K562 (cell line): ENCODE data around the gene TIMM17A. TPM values are rescaled to one million over a fixed set of nuclear protein-coding genes. Genes with fewer than 3 reads are reported as not detected.
A peak's percentile ranks its signal among the peaks of the same experiment; 100 is the strongest.

Experiments used
- ARID1B ChIP-seq: fragments of 450-650 bp; IDR thresholded peaks from 2 replicates; pipeline ENCODE4 v1.6.1; 2016; ENCODE audit warnings: antibody characterized with exemption, mild to moderate bottlenecking, inconsistent platforms
- BCOR ChIP-seq: fragments of 450-650 bp; IDR thresholded peaks from 2 replicates; pipeline ENCODE4 v1.6.1; 2016
- CHD4 ChIP-seq: fragments of 200-600 bp; sonication (generic); IDR thresholded peaks from 3 replicates; pipeline ENCODE4 v1.6.1; 2012; ENCODE audit warnings: low read depth, mild to moderate bottlenecking, mixed read lengths, low read length, inconsistent platforms; ENCODE audit not compliant: insufficient read depth, insufficient replicate concordance, poor library complexity, severe bottlenecking
- IFI16 ChIP-seq: fragments of 250-450 bp; sonication (Bioruptor Pico); IDR thresholded peaks from 2 replicates; pipeline ENCODE4 v2.1.2; 2022; ENCODE audit warnings: mild to moderate bottlenecking, inconsistent platforms
- MAZ ChIP-seq, 2 experiments: fragments of 450-650 bp in 1 of 2; sonication (generic) in 1 of 2; formaldehyde crosslinking; IDR thresholded peaks in 1 of 2; conservative IDR thresholded peaks in 1 of 2; 2 replicates each; pipeline versions ENCODE4 v1.4.0 to v1.5.0; 2020; ENCODE audit warnings: mild to moderate bottlenecking in 1 of 2, missing genetic modification reagents in 1 of 2
- MTA1 ChIP-seq: fragments of 450-650 bp; IDR thresholded peaks from 2 replicates; pipeline ENCODE4 v1.6.1; 2017; ENCODE audit warnings: borderline replicate concordance
- SMAD1 ChIP-seq: fragments of 150-350 bp; IDR thresholded peaks from 2 replicates; pipeline ENCODE4 v1.6.1; 2014; ENCODE audit warnings: low read length, low read depth; ENCODE audit not compliant: partially characterized antibody
- SNIP1 ChIP-seq: fragments of 450-650 bp; IDR thresholded peaks from 2 replicates; pipeline ENCODE4 v1.7.1; 2017; ENCODE audit warnings: low read depth, mild to moderate bottlenecking
- TAF9B ChIP-seq: fragments of 450-650 bp; IDR thresholded peaks from 2 replicates; pipeline ENCODE4 v1.6.1; 2018; ENCODE audit warnings: mild to moderate bottlenecking; ENCODE audit not compliant: partially characterized antibody
- TCF7 ChIP-seq: sonication (generic); IDR thresholded peaks from 2 replicates; pipeline ENCODE4 v1.6.1; 2016; ENCODE audit warnings: antibody characterized with exemption, borderline replicate concordance
- TRIM24 ChIP-seq, 2 experiments: fragments of 450-650 bp; IDR thresholded peaks; 2 replicates each; pipeline ENCODE4 v1.6.1; 2016
- ZNF583 ChIP-seq: fragments of 250-450 bp; sonication (Bioruptor Pico); IDR thresholded peaks from 2 replicates; pipeline ENCODE4 v1.4.0; 2020
- polyA plus RNA-seq, 8 experiments: library from polyadenylated mRNA; depleted of rRNA in 4 of 8; stranded (reverse) in 5 of 8; unstranded in 3 of 8; fragments of >200 nt; fragmentation: Nextera tagmentation in 2 of 8; fragmentation: Illumina TruSeq in 1 of 8; extraction: Ambion mirVana in 2 of 8; extraction: Trizol in 1 of 8; gene quantifications; 2 replicates each; pipeline versions ENCODE4 v1.2.1 to v1.2.3, GENCODE V29; 2011 to 2014; ENCODE audit warnings: inconsistent platforms in 1 of 8, missing spikeins in 1 of 8
- total RNA-seq, 7 experiments: library from RNA; depleted of rRNA in 6 of 7; stranded (reverse); fragments of >200 nt in 6 of 7; fragmentation: Illumina TruSeq in 2 of 7; extraction: Trizol in 2 of 7; gene quantifications; 2 replicates each; pipeline versions ENCODE4 v1.2.1 to v1.2.3, GENCODE V29; 2011 to 2021; ENCODE audit warnings: low replicate concordance in 1 of 7
- TF ChIP-seq, protein P1 (sequence below): fragments of 450-650 bp; IDR thresholded peaks from 2 replicates; pipeline ENCODE4 v1.7.0; 2016; ENCODE audit warnings: borderline replicate concordance
- TF ChIP-seq, protein P2 (sequence below), 2 experiments: fragments of 450-650 bp; conservative IDR thresholded peaks; 2 replicates each; pipeline ENCODE4 v1.6.1; 2017; ENCODE audit warnings: mild to moderate bottlenecking in 2 of 2, moderate library complexity in 2 of 2
- TF ChIP-seq, protein P3 (sequence below): fragments of 250-450 bp; sonication (Bioruptor Pico); IDR thresholded peaks from 2 replicates; pipeline ENCODE4 v1.9.0; 2021; ENCODE audit warnings: mild to moderate bottlenecking, inconsistent platforms
- TF ChIP-seq, protein P4 (sequence below): sonication (generic); formaldehyde crosslinking; IDR thresholded peaks from 2 replicates; pipeline ENCODE4 v1.8.1; 2023; ENCODE audit warnings: mild to moderate bottlenecking, missing genetic modification reagents
- TF ChIP-seq, protein P5 (sequence below): sonication (generic); formaldehyde crosslinking; IDR thresholded peaks from 2 replicates; pipeline ENCODE4 v1.8.0; 2022; ENCODE audit warnings: mild to moderate bottlenecking, missing genetic modification reagents, borderline replicate concordance

TIMM17A gene
- total and polyA plus RNA-seq, 9 of the 15 experiments (the other 6 are each of a cell fraction or from before 2014, with no cell fraction given): 116 to 744 (median 180) TPM

DNA sequence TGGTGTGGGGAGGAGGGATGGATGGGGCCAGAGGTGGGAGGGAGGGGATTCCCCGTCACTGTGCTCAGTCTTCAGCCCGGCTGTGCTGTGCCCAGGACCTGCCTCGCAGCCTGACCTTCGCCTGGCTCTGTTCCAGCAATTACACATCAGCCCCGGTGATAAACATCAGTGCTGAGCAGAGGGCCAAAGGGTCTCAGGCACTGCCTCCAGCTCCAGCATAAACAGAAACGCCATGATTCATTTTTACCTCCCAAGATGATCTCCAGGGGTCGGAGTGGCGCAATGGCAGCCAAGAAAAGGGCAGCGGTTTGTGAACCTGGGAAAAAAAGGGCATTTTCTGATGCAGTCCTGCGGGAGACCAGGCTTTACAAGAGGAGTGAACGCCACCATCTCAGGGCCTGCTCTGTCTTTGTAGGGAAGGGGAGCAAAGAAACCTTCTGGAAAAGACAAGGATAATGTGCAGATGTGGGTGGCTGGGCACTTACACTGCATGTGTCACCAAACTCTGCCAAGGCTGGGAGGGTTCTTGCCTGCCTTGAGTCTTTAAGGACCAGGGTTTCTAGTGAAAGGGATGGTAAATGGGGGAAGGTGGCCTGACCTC is 38.6 kb upstream of the TIMM17A start (continued):
- TF ChIP-seq, protein P1, sequence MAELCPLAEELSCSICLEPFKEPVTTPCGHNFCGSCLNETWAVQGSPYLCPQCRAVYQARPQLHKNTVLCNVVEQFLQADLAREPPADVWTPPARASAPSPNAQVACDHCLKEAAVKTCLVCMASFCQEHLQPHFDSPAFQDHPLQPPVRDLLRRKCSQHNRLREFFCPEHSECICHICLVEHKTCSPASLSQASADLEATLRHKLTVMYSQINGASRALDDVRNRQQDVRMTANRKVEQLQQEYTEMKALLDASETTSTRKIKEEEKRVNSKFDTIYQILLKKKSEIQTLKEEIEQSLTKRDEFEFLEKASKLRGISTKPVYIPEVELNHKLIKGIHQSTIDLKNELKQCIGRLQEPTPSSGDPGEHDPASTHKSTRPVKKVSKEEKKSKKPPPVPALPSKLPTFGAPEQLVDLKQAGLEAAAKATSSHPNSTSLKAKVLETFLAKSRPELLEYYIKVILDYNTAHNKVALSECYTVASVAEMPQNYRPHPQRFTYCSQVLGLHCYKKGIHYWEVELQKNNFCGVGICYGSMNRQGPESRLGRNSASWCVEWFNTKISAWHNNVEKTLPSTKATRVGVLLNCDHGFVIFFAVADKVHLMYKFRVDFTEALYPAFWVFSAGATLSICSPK: no peak
- no peak for TF ChIP-seq CHD4
- TF ChIP-seq TAF9B: no peak
- no peak for TF ChIP-seq IFI16
- TF ChIP-seq, protein P2, sequence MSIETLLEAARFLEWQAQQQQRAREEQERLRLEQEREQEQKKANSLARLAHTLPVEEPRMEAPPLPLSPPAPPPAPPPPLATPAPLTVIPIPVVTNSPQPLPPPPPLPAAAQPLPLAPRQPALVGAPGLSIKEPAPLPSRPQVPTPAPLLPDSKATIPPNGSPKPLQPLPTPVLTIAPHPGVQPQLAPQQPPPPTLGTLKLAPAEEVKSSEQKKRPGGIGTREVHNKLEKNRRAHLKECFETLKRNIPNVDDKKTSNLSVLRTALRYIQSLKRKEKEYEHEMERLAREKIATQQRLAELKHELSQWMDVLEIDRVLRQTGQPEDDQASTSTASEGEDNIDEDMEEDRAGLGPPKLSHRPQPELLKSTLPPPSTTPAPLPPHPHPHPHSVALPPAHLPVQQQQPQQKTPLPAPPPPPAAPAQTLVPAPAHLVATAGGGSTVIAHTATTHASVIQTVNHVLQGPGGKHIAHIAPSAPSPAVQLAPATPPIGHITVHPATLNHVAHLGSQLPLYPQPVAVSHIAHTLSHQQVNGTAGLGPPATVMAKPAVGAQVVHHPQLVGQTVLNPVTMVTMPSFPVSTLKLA (conservative IDR thresholded peaks at IDR 0.05): no peak
- TF ChIP-seq, protein P3, sequence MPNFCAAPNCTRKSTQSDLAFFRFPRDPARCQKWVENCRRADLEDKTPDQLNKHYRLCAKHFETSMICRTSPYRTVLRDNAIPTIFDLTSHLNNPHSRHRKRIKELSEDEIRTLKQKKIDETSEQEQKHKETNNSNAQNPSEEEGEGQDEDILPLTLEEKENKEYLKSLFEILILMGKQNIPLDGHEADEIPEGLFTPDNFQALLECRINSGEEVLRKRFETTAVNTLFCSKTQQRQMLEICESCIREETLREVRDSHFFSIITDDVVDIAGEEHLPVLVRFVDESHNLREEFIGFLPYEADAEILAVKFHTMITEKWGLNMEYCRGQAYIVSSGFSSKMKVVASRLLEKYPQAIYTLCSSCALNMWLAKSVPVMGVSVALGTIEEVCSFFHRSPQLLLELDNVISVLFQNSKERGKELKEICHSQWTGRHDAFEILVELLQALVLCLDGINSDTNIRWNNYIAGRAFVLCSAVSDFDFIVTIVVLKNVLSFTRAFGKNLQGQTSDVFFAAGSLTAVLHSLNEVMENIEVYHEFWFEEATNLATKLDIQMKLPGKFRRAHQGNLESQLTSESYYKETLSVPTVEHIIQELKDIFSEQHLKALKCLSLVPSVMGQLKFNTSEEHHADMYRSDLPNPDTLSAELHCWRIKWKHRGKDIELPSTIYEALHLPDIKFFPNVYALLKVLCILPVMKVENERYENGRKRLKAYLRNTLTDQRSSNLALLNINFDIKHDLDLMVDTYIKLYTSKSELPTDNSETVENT (CRISPR knock-in tag): no peak
- TF ChIP-seq BCOR: peak; percentile 30; the same call in 1 of the 2 replicates
- TF ChIP-seq ZNF583: peak; percentile 39; the same call in 1 of the 2 replicates
- TF ChIP-seq MTA1: peak; percentile 75; the same call in 1 of the 2 replicates
- TF ChIP-seq TCF7: no peak
- TF ChIP-seq, protein P4, sequence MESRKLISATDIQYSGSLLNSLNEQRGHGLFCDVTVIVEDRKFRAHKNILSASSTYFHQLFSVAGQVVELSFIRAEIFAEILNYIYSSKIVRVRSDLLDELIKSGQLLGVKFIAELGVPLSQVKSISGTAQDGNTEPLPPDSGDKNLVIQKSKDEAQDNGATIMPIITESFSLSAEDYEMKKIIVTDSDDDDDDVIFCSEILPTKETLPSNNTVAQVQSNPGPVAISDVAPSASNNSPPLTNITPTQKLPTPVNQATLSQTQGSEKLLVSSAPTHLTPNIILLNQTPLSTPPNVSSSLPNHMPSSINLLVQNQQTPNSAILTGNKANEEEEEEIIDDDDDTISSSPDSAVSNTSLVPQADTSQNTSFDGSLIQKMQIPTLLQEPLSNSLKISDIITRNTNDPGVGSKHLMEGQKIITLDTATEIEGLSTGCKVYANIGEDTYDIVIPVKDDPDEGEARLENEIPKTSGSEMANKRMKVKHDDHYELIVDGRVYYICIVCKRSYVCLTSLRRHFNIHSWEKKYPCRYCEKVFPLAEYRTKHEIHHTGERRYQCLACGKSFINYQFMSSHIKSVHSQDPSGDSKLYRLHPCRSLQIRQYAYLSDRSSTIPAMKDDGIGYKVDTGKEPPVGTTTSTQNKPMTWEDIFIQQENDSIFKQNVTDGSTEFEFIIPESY: 0 out of 2 replicates have a peak, but pooled peaks have one; percentile 10
- peak in 1 of 2 experiments; percentile 48; a peak in 2 of 4 replicates for TF ChIP-seq MAZ (CRISPR knock-in tag; conservative IDR thresholded peaks at IDR 0.05 in 1 of 2, IDR thresholded peaks at IDR 0.05 in 1 of 2)
- TF ChIP-seq SMAD1: peak; percentile 91
- TF ChIP-seq, protein P5, sequence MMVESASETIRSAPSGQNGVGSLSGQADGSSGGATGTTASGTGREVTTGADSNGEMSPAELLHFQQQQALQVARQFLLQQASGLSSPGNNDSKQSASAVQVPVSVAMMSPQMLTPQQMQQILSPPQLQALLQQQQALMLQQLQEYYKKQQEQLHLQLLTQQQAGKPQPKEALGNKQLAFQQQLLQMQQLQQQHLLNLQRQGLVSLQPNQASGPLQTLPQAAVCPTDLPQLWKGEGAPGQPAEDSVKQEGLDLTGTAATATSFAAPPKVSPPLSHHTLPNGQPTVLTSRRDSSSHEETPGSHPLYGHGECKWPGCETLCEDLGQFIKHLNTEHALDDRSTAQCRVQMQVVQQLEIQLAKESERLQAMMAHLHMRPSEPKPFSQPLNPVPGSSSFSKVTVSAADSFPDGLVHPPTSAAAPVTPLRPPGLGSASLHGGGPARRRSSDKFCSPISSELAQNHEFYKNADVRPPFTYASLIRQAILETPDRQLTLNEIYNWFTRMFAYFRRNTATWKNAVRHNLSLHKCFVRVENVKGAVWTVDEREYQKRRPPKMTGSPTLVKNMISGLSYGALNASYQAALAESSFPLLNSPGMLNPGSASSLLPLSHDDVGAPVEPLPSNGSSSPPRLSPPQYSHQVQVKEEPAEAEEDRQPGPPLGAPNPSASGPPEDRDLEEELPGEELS (CRISPR knock-in tag): no peak
- peak; percentile 71 for TF ChIP-seq ARID1B
- TF ChIP-seq TRIM24 (IDR thresholded peaks at IDR 0.05): 0 out of 4 replicates have a peak, but pooled peaks of 1 of the 2 experiments have one; percentile 11
- no peak for TF ChIP-seq SNIP1
